ENCODE results near the gene TAC4. TPM values are rescaled to one million over a fixed set of nuclear protein-coding genes. Genes with fewer than 3 reads are reported as not detected.

The TAC4 gene
- total and polyA plus RNA-seq, 8 donors: 0.54 to 1.1 (median 0.70) TPM; not detected in 2

GRCh38 chr17:49809056-49809455 is 38.8 kb downstream of the TAC4 start:
- no peak for ATAC-seq
- peaks cover 4 to 96% of the 10 kb centered on the region in 2 donors for H3K36me3 ChIP-seq
- H3K4me3 ChIP-seq: no peak overlapping the region
- no peaks in the 10 kb centered on the region for H3K4me1 ChIP-seq
- no peak for TF ChIP-seq CTCF (IDR thresholded peaks at IDR 0.05)
- intact Hi-C loops (cut with DNase I): no loop called here
- no peaks in the 10 kb centered on the region for H3K27me3 ChIP-seq
- no peak overlapping the region for H3K27ac ChIP-seq
- no peaks in the 10 kb centered on the region for H3K9me3 ChIP-seq
- no peak for DNase-seq

- intact Hi-C loops (cut with DNase I): no loop called here
- peaks cover 0 to 20% of the 10 kb centered on the region in 2 donors for H3K4me1 ChIP-seq
- ATAC-seq: no peak
- H3K36me3 ChIP-seq: peaks cover 0 to 99% of the 10 kb centered on the region in 2 donors
- no peaks in the 10 kb centered on the region for H3K9me3 ChIP-seq
- no peaks in the 10 kb centered on the region for H3K27me3 ChIP-seq
- DNase-seq: no peak
- no peak overlapping the region for H3K4me3 ChIP-seq
- TF ChIP-seq CTCF (IDR thresholded peaks at IDR 0.05): no peak
- H3K27ac ChIP-seq: no peak overlapping the region
Measured at GRCh38 chr17:49798738-49799137, 49.1 kb downstream of the TAC4 start.

DNA sequence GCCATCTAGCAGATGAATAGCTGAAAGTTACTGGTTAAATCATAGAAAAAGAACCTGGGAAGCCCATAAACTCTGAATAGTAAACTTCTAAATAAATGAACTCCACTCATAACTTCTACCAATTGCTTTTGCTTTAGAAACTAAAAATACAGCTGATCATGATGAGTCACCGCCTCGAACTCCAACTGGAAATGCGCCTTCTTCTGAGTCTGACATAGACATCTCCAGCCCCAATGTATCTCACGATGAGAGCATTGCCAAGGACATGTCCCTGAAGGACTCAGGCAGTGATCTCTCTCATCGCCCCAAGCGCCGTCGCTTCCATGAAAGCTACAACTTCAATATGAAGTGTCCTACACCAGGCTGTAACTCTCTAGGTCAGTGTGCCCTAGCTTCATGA is 49.7 kb downstream of the TAC4 start:
- no peak for ATAC-seq
- Histone ChIP-seq H3K27ac (no peak overlapping the region), H3K4me3 (no peak overlapping the region), H3K9me3 (no peaks in the 10 kb centered on the region), H3K4me1 (peaks cover 0 to 20% of the 10 kb centered on the region in 2 donors), H3K27me3 (no peaks in the 10 kb centered on the region), H3K36me3 (peaks cover 0 to 99% of the 10 kb centered on the region in 2 donors)
- no peak for TF ChIP-seq CTCF (IDR thresholded peaks at IDR 0.05)
- DNase-seq: no peak
- intact Hi-C loops (cut with DNase I): no loop called here

DNA sequence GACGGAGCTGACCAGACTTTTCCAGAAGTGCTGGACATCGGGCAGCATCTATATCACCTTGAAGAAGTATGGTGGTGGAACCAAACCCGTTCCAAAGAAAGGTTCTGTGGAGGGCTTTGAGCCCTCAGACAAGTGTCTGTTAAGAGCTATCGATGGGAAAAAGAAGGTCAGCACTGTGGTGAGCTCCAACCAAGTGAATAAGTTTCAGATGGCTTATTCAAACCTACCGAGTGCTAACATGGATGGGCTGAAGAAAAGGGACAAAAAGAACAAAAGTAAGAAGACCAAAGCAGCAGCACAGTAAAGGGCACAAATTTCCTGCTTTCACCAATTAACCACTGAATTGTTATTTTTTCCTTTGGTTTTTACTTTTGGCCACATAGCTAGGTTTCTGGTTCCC is 52.5 kb downstream of the TAC4 start:
- Histone ChIP-seq H3K27me3 (no peaks in the 10 kb centered on the region), H3K4me1 (peaks cover 2 to 35% of the 10 kb centered on the region in 2 donors), H3K36me3 (peaks cover 0 to 88% of the 10 kb centered on the region in 2 donors), H3K27ac (no peak overlapping the region), H3K9me3 (no peaks in the 10 kb centered on the region), H3K4me3 (no peak overlapping the region)
- no peak for DNase-seq
- TF ChIP-seq CTCF (IDR thresholded peaks at IDR 0.05): no peak
- ATAC-seq: no peak
- intact Hi-C loops (cut with DNase I): no loop called here

- no peaks in the 10 kb centered on the region for H3K9me3 ChIP-seq
- ATAC-seq (no peak), DNase-seq (no peak)
- intact Hi-C loops (cut with DNase I): no loop called here
- H3K4me3 ChIP-seq: no peak overlapping the region
- peaks cover 0 to 68% of the 10 kb centered on the region in 2 donors for H3K36me3 ChIP-seq
- H3K27ac ChIP-seq: no peak overlapping the region
- peaks cover 13 to 46% of the 10 kb centered on the region in 2 donors for H3K4me1 ChIP-seq
- TF ChIP-seq CTCF (IDR thresholded peaks at IDR 0.05): no peak
- no peaks in the 10 kb centered on the region for H3K27me3 ChIP-seq
Measured at GRCh38 chr17:49793309-49793708, 54.6 kb downstream of the TAC4 start.

Measured in left lung (tissue), 10 donors.